WTC11 (cell line): ENCODE measurements around the gene SPOCK1. TPM values are rescaled to one million over a fixed set of nuclear protein-coding genes. Genes with fewer than 3 reads are reported as not detected.

ENCODE experiments used
- ATAC-seq: fragments of 200-7000 bp; cut with Tn5 transposase; 2 replicates; pipeline ENCODE4 v1.10.0; 2021; ENCODE audit warnings: mild to moderate bottlenecking, moderate library complexity
- CTCF ChIA-PET: fragments of 300-600 bp; sonication (Branson Sonifier 250); formaldehyde crosslinking; loops from one replicate; lab custom pipeline; 2021; ENCODE audit warnings: antibody characterized with exemption; lab: Charles Lee
- POLR2A ChIA-PET: fragments of 350-600 bp; sonication (Branson Sonifier 250); formaldehyde crosslinking; loops from one replicate; lab custom pipeline; 2021; ENCODE audit warnings: antibody characterized with exemption; lab: Charles Lee
- DNase-seq: peaks from one replicate; pipeline ENCODE4 v3.0.0; 2021; ENCODE audit warnings: low spot score
- H3K27ac Mint-ChIP-seq: 2 replicates; pipeline ENCODE4 v1.8.0; 2021; ENCODE audit warnings: mixed read lengths
- H3K27me3 Mint-ChIP-seq: 2 replicates; pipeline ENCODE4 v1.8.0; 2021; ENCODE audit warnings: low read depth, mild to moderate bottlenecking, moderate library complexity, mixed read lengths
- H3K36me3 Mint-ChIP-seq: 2 replicates; pipeline ENCODE4 v1.8.0; 2021; ENCODE audit warnings: mixed read lengths
- H3K4me1 Mint-ChIP-seq: 2 replicates; pipeline ENCODE4 v1.8.0; 2022; ENCODE audit warnings: mixed read lengths
- H3K4me3 Mint-ChIP-seq: 2 replicates; pipeline ENCODE4 v1.8.0; 2021; ENCODE audit warnings: mild to moderate bottlenecking, moderate library complexity, mixed read lengths
- H3K9me3 Mint-ChIP-seq: 2 replicates; pipeline ENCODE4 v1.8.0; 2021; ENCODE audit warnings: mixed read lengths
- AR ChIP-seq: fragments of 250-450 bp; sonication (Bioruptor Pico); IDR thresholded peaks from 2 replicates; pipeline ENCODE4 v1.9.0; 2021; ENCODE audit warnings: mild to moderate bottlenecking
- ATF1 ChIP-seq: sonication (generic); formaldehyde crosslinking; IDR thresholded peaks from 2 replicates; pipeline ENCODE4 v1.8.1; 2023; ENCODE audit warnings: mild to moderate bottlenecking, moderate library complexity, missing genetic modification reagents
- ATF2 ChIP-seq: sonication (generic); formaldehyde crosslinking; IDR thresholded peaks from 2 replicates; pipeline ENCODE4 v1.8.1; 2022; ENCODE audit warnings: low read depth, missing genetic modification reagents, borderline replicate concordance
- ATF6 ChIP-seq: sonication (generic); formaldehyde crosslinking; IDR thresholded peaks from 2 replicates; pipeline ENCODE4 v1.8.1; 2023; ENCODE audit warnings: mild to moderate bottlenecking, missing genetic modification reagents
- CTCF ChIP-seq: fragments of 200-600 bp; IDR thresholded peaks from 2 replicates; pipeline ENCODE4 v1.8.0; 2022; ENCODE audit warnings: antibody characterized with exemption
- E2F1 ChIP-seq: sonication (generic); formaldehyde crosslinking; IDR thresholded peaks from 2 replicates; pipeline ENCODE4 v1.8.0; 2022; ENCODE audit warnings: mild to moderate bottlenecking, missing genetic modification reagents
- ELF4 ChIP-seq: sonication (generic); formaldehyde crosslinking; IDR thresholded peaks from 2 replicates; pipeline ENCODE4 v1.8.1; 2022; ENCODE audit warnings: low read depth, mild to moderate bottlenecking, moderate library complexity, missing genetic modification reagents
- ESRRA ChIP-seq: sonication (generic); formaldehyde crosslinking; IDR thresholded peaks from 2 replicates; pipeline ENCODE4 v1.8.1; 2022; ENCODE audit warnings: mild to moderate bottlenecking, missing genetic modification reagents, borderline replicate concordance
- GABPB1 ChIP-seq: sonication (generic); formaldehyde crosslinking; IDR thresholded peaks from 2 replicates; pipeline ENCODE4 v1.8.1; 2023; ENCODE audit warnings: mild to moderate bottlenecking, missing genetic modification reagents
- MXD4 ChIP-seq: fragments of 250-450 bp; sonication (Bioruptor Pico); IDR thresholded peaks from 2 replicates; pipeline ENCODE4 v1.8.0; 2021; ENCODE audit warnings: mild to moderate bottlenecking, moderate library complexity, borderline replicate concordance
- NFYB ChIP-seq: sonication (generic); formaldehyde crosslinking; conservative IDR thresholded peaks from 2 replicates; pipeline ENCODE4 v1.8.0; 2022; ENCODE audit warnings: low read depth, missing genetic modification reagents
- NR1H2 ChIP-seq: sonication (generic); formaldehyde crosslinking; IDR thresholded peaks from 2 replicates; pipeline ENCODE4 v1.9.0; 2021; ENCODE audit warnings: mild to moderate bottlenecking, moderate library complexity, missing genetic modification reagents
- NR2C2 ChIP-seq: sonication (generic); formaldehyde crosslinking; IDR thresholded peaks from 2 replicates; pipeline ENCODE4 v1.8.0; 2022; ENCODE audit warnings: mild to moderate bottlenecking, missing genetic modification reagents
- RELA ChIP-seq: sonication (generic); formaldehyde crosslinking; IDR thresholded peaks from 2 replicates; pipeline ENCODE4 v1.8.1; 2022; ENCODE audit warnings: missing genetic modification reagents, mild to moderate bottlenecking, borderline replicate concordance
- TP53 ChIP-seq: sonication (generic); formaldehyde crosslinking; IDR thresholded peaks from 2 replicates; pipeline ENCODE4 v1.8.1; 2023; ENCODE audit warnings: mild to moderate bottlenecking, missing genetic modification reagents
- USF1 ChIP-seq: sonication (generic); formaldehyde crosslinking; IDR thresholded peaks from 2 replicates; pipeline ENCODE4 v1.8.0; 2022; ENCODE audit warnings: mild to moderate bottlenecking, missing genetic modification reagents
- ZNF121 ChIP-seq: sonication (generic); formaldehyde crosslinking; IDR thresholded peaks from 2 replicates; pipeline ENCODE4 v1.8.0; 2023; ENCODE audit warnings: missing genetic modification reagents
- ZNF219 ChIP-seq: sonication (generic); formaldehyde crosslinking; IDR thresholded peaks from 2 replicates; pipeline ENCODE4 v1.8.0; 2023; ENCODE audit warnings: missing genetic modification reagents, mild to moderate bottlenecking, borderline replicate concordance
- ZNF416 ChIP-seq: fragments of 250-450 bp; sonication (Bioruptor Pico); IDR thresholded peaks from 2 replicates; pipeline ENCODE4 v1.9.0; 2021; ENCODE audit warnings: mild to moderate bottlenecking, inconsistent platforms
- ZNF423 ChIP-seq: fragments of 250-450 bp; sonication (Bioruptor Pico); IDR thresholded peaks from 2 replicates; pipeline ENCODE4 v2.1.2; 2022; ENCODE audit warnings: mild to moderate bottlenecking, moderate library complexity
- ZNF512 ChIP-seq: sonication (generic); formaldehyde crosslinking; IDR thresholded peaks from 2 replicates; pipeline ENCODE4 v1.8.1; 2022; ENCODE audit warnings: missing genetic modification reagents, borderline replicate concordance
- total RNA-seq: library from RNA; stranded (reverse); gene quantifications from 3 replicates; pipeline ENCODE4 v1.2.3, GENCODE V29; 2021

Gene SPOCK1
- total RNA-seq, 1 experiment from 2014 or later = 15.2 TPM

GRCh38 chr5:137073189-137073588 is 425.9 kb downstream of the SPOCK1 start (continued):
- TF ChIP-seq NR2C2 (CRISPR knock-in tag) = no peak
- TF ChIP-seq ZNF423 = no peak
- TF ChIP-seq AR (CRISPR knock-in tag) = no peak
- no peak for TF ChIP-seq NR1H2 (CRISPR knock-in tag)
- TF ChIP-seq MXD4 (CRISPR knock-in tag) = no peak
- no peak for TF ChIP-seq RELA (CRISPR knock-in tag)
- no peak for TF ChIP-seq ZNF512 (CRISPR knock-in tag)

- ChIA-PET POLR2A (no interaction called here), CTCF (interaction anchor here (1.3 kb wide), 1 partner anchor 9 kb away, joined by 5 read pairs; no protein-coding TSS in a partner anchor)
- ATAC-seq = no peak
- no peaks in the 10 kb centered on the region for H3K27me3 Mint-ChIP-seq
- H3K27ac Mint-ChIP-seq = no peak overlapping the region
- H3K36me3 Mint-ChIP-seq = no peaks in the 10 kb centered on the region
- no peak for DNase-seq
- peaks cover 18% of the 10 kb centered on the region for H3K4me1 Mint-ChIP-seq
- H3K9me3 Mint-ChIP-seq = 0 out of 2 replicates have a peak, but pooled peaks cover 3% of the 10 kb centered on the region
- no peak overlapping the region for H3K4me3 Mint-ChIP-seq
- TF ChIP-seq AR (CRISPR knock-in tag) = no peak
- no peak for TF ChIP-seq E2F1 (CRISPR knock-in tag)
- no peak for TF ChIP-seq ZNF219
- TF ChIP-seq ESRRA (CRISPR knock-in tag) = no peak
- no peak for TF ChIP-seq NR1H2 (CRISPR knock-in tag)
- no peak for TF ChIP-seq USF1 (CRISPR knock-in tag)
- TF ChIP-seq GABPB1 = no peak
- no peak for TF ChIP-seq ZNF121 (CRISPR knock-in tag)
- no peak for TF ChIP-seq NFYB (CRISPR knock-in tag)
- no peak for TF ChIP-seq ATF6 (CRISPR knock-in tag)
- no peak for TF ChIP-seq ATF2 (CRISPR knock-in tag)
- no peak for TF ChIP-seq ATF1 (CRISPR knock-in tag)
- TF ChIP-seq TP53 (CRISPR knock-in tag) = no peak
- no peak for TF ChIP-seq ELF4 (CRISPR knock-in tag)
- TF ChIP-seq CTCF = no peak
- no peak for TF ChIP-seq ZNF416 (CRISPR knock-in tag)
Measured at GRCh38 chr5:137072361-137073115, 426.6 kb downstream of the SPOCK1 start.
